Measurements from ENCODE around the gene CARMIL3. TPM values are rescaled to one million over a fixed set of nuclear protein-coding genes. Genes with fewer than 3 reads are reported as not detected.

The CARMIL3 gene
- total and polyA plus RNA-seq, 2 experiments from 2014 or later, result 3.7 to 11.8 TPM

DNA sequence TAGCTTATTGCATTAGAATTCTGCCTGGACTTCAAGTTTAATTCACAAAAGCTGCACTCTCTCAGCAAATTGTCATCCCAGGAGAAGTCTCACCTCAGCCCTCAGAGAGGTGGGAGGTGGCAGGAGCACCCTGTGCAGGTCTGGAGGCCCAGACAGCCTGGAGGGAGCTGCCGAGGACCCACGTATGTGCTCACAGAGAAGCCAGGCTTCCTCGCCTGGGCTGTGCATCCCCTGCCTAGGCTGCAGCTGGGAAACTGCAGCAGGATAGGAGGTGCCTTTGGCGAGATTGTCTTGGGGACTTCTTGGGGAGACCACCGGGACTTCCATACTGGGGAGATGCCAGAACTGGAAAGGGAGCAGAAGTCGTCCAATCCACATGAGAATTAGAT, 28.3 kb downstream of the CARMIL3 start:
- Histone ChIP-seq H3K27ac (ENCODE audit: low read depth) (no peak overlapping the region), H3K4me1 (ENCODE audit: insufficient read depth) (peaks cover 19% of the 10 kb centered on the region), H3K79me2 (replicated peaks; ENCODE audit: insufficient read depth) (no peaks in the 10 kb centered on the region), H4K20me1 (replicated peaks; ENCODE audit: insufficient read depth) (no peaks in the 10 kb centered on the region), H3K36me3 (ENCODE audit: insufficient read depth) (no peaks in the 10 kb centered on the region), H3K4me3 (peak overlapping the region; percentile 83), H2AFZ (peak overlapping the region; percentile 94; the same call in 1 of the 2 replicates), H3F3A (replicated peaks; ENCODE audit: low read depth) (peaks cover 15% of the 10 kb centered on the region; the same call in 1 of the 2 replicates), H3K27me3 (ENCODE audit: insufficient read depth) (peaks cover 14% of the 10 kb centered on the region; the same call in 1 of the 2 replicates), H3K9me2 (ENCODE audit: insufficient read depth) (no peaks in the 10 kb centered on the region), H3K4me2 (peak overlapping the region; percentile 95)
- Mint-ChIP-seq H3K9me3 (no peaks in the 10 kb centered on the region), H3K27ac (no peak overlapping the region), H3K36me3 (ENCODE audit: low read depth) (no peaks in the 10 kb centered on the region; the same call in 2 of the 3 replicates), H3K4me1 (peaks cover 44% of the 10 kb centered on the region), H3K4me3 (peak overlapping the region; percentile 76), H3K27me3 (ENCODE audit: insufficient read depth, low read depth, poor library complexity) (peaks cover 35% of the 10 kb centered on the region)
- DNase-seq (ENCODE audit: low spot score), result no peak
- no peak for ATAC-seq
- TF ChIP-seq EZH2 (IDR thresholded peaks at IDR 0.05; ENCODE audit: low read depth, unreplicated experiment) (no peak), STAT1 (IDR thresholded peaks at IDR 0.05; ENCODE audit: unreplicated experiment) (no peak), NANOG (IDR thresholded peaks at IDR 0.05; ENCODE audit: borderline replicate concordance) (no peak), CREB1 (CRISPR knock-in tag; IDR thresholded peaks at IDR 0.05; ENCODE audit: low read depth) (no peak), ZNF114 (CRISPR knock-in tag; IDR thresholded peaks at IDR 0.05) (no peak), ZNF331 (CRISPR knock-in tag; IDR thresholded peaks at IDR 0.05; ENCODE audit: low read depth) (no peak), POLR2AphosphoS5 (IDR thresholded peaks at IDR 0.05; ENCODE audit: low read depth) (no peak), EZH2phosphoT487 (IDR thresholded peaks at IDR 0.05; ENCODE audit: unreplicated experiment) (no peak), JUNB (IDR thresholded peaks at IDR 0.05; ENCODE audit: unreplicated experiment) (no peak)
- TF ChIP-seq, protein P1, sequence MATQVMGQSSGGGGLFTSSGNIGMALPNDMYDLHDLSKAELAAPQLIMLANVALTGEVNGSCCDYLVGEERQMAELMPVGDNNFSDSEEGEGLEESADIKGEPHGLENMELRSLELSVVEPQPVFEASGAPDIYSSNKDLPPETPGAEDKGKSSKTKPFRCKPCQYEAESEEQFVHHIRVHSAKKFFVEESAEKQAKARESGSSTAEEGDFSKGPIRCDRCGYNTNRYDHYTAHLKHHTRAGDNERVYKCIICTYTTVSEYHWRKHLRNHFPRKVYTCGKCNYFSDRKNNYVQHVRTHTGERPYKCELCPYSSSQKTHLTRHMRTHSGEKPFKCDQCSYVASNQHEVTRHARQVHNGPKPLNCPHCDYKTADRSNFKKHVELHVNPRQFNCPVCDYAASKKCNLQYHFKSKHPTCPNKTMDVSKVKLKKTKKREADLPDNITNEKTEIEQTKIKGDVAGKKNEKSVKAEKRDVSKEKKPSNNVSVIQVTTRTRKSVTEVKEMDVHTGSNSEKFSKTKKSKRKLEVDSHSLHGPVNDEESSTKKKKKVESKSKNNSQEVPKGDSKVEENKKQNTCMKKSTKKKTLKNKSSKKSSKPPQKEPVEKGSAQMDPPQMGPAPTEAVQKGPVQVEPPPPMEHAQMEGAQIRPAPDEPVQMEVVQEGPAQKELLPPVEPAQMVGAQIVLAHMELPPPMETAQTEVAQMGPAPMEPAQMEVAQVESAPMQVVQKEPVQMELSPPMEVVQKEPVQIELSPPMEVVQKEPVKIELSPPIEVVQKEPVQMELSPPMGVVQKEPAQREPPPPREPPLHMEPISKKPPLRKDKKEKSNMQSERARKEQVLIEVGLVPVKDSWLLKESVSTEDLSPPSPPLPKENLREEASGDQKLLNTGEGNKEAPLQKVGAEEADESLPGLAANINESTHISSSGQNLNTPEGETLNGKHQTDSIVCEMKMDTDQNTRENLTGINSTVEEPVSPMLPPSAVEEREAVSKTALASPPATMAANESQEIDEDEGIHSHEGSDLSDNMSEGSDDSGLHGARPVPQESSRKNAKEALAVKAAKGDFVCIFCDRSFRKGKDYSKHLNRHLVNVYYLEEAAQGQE (IDR thresholded peaks at IDR 0.05; ENCODE audit: unreplicated experiment), result no peak
- TF ChIP-seq, protein P2, sequence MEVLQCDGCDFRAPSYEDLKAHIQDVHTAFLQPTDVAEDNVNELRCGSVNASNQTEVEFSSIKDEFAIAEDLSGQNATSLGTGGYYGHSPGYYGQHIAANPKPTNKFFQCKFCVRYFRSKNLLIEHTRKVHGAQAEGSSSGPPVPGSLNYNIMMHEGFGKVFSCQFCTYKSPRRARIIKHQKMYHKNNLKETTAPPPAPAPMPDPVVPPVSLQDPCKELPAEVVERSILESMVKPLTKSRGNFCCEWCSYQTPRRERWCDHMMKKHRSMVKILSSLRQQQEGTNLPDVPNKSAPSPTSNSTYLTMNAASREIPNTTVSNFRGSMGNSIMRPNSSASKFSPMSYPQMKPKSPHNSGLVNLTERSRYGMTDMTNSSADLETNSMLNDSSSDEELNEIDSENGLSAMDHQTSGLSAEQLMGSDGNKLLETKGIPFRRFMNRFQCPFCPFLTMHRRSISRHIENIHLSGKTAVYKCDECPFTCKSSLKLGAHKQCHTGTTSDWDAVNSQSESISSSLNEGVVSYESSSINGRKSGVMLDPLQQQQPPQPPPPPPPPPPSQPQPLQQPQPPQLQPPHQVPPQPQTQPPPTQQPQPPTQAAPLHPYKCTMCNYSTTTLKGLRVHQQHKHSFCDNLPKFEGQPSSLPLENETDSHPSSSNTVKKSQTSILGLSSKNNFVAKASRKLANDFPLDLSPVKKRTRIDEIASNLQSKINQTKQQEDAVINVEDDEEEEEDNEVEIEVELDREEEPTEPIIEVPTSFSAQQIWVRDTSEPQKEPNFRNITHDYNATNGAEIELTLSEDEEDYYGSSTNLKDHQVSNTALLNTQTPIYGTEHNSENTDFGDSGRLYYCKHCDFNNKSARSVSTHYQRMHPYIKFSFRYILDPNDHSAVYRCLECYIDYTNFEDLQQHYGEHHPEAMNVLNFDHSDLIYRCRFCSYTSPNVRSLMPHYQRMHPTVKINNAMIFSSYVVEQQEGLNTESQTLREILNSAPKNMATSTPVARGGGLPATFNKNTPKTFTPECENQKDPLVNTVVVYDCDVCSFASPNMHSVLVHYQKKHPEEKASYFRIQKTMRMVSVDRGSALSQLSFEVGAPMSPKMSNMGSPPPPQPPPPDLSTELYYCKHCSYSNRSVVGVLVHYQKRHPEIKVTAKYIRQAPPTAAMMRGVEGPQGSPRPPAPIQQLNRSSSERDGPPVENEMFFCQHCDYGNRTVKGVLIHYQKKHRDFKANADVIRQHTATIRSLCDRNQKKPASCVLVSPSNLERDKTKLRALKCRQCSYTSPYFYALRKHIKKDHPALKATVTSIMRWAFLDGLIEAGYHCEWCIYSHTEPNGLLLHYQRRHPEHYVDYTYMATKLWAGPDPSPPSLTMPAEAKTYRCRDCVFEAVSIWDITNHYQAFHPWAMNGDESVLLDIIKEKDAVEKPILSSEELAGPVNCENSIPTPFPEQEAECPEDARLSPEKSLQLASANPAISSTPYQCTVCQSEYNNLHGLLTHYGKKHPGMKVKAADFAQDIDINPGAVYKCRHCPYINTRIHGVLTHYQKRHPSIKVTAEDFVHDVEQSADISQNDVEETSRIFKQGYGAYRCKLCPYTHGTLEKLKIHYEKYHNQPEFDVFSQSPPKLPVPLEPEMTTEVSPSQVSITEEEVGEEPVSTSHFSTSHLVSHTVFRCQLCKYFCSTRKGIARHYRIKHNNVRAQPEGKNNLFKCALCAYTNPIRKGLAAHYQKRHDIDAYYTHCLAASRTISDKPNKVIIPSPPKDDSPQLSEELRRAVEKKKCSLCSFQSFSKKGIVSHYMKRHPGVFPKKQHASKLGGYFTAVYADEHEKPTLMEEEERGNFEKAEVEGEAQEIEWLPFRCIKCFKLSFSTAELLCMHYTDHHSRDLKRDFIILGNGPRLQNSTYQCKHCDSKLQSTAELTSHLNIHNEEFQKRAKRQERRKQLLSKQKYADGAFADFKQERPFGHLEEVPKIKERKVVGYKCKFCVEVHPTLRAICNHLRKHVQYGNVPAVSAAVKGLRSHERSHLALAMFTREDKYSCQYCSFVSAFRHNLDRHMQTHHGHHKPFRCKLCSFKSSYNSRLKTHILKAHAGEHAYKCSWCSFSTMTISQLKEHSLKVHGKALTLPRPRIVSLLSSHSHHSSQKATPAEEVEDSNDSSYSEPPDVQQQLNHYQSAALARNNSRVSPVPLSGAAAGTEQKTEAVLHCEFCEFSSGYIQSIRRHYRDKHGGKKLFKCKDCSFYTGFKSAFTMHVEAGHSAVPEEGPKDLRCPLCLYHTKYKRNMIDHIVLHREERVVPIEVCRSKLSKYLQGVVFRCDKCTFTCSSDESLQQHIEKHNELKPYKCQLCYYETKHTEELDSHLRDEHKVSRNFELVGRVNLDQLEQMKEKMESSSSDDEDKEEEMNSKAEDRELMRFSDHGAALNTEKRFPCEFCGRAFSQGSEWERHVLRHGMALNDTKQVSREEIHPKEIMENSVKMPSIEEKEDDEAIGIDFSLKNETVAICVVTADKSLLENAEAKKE (CRISPR knock-in tag; IDR thresholded peaks at IDR 0.05), result no peak
- TF ChIP-seq, protein P3, sequence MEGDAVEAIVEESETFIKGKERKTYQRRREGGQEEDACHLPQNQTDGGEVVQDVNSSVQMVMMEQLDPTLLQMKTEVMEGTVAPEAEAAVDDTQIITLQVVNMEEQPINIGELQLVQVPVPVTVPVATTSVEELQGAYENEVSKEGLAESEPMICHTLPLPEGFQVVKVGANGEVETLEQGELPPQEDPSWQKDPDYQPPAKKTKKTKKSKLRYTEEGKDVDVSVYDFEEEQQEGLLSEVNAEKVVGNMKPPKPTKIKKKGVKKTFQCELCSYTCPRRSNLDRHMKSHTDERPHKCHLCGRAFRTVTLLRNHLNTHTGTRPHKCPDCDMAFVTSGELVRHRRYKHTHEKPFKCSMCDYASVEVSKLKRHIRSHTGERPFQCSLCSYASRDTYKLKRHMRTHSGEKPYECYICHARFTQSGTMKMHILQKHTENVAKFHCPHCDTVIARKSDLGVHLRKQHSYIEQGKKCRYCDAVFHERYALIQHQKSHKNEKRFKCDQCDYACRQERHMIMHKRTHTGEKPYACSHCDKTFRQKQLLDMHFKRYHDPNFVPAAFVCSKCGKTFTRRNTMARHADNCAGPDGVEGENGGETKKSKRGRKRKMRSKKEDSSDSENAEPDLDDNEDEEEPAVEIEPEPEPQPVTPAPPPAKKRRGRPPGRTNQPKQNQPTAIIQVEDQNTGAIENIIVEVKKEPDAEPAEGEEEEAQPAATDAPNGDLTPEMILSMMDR (conservative IDR thresholded peaks at IDR 0.05; ENCODE audit: low read depth in 2 of 2), result no peak
- TF ChIP-seq, protein P4, sequence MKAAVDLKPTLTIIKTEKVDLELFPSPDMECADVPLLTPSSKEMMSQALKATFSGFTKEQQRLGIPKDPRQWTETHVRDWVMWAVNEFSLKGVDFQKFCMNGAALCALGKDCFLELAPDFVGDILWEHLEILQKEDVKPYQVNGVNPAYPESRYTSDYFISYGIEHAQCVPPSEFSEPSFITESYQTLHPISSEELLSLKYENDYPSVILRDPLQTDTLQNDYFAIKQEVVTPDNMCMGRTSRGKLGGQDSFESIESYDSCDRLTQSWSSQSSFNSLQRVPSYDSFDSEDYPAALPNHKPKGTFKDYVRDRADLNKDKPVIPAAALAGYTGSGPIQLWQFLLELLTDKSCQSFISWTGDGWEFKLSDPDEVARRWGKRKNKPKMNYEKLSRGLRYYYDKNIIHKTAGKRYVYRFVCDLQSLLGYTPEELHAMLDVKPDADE (IDR thresholded peaks at IDR 0.05), result no peak
